Neural progenitor cell (in vitro differentiated cells): ENCODE measurements around the gene NAP1L4. TPM values are rescaled to one million over a fixed set of nuclear protein-coding genes. Genes with fewer than 3 reads are reported as not detected.

ENCODE experiments used
- DNase-seq: peaks from one replicate; pipeline ENCODE4 v3.0.0-alpha.2; 2016; ENCODE audit warnings: low spot score
- H2AFZ ChIP-seq: fragments of 200-600 bp; sonication (generic); replicated peaks from 2 replicates; pipeline ENCODE4 v1.6.1; 2016; ENCODE audit warnings: antibody characterized with exemption
- H3F3A ChIP-seq: fragments of 200-600 bp; sonication (generic); 2 replicates; pipeline ENCODE4 v1.6.1; 2016; ENCODE audit warnings: antibody characterized with exemption, low read depth
- H3K27ac ChIP-seq: fragments of 200-600 bp; sonication (generic); 2 replicates; pipeline ENCODE4 v1.5.1; 2016; ENCODE audit warnings: mild to moderate bottlenecking
- H3K27me3 ChIP-seq: fragments of 200-600 bp; sonication (generic); 2 replicates; pipeline ENCODE4 v1.6.1; 2016; ENCODE audit warnings: mild to moderate bottlenecking, moderate library complexity
- H3K36me3 ChIP-seq: fragments of 200-600 bp; sonication (generic); 2 replicates; pipeline ENCODE4 v1.5.1; 2016
- H3K4me1 ChIP-seq: fragments of 200-600 bp; sonication (generic); 2 replicates; pipeline ENCODE4 v1.6.1; 2016; ENCODE audit warnings: mixed run types
- H3K4me2 ChIP-seq: fragments of 200-600 bp; sonication (generic); 2 replicates; pipeline ENCODE4 v1.6.1; 2016
- H3K4me3 ChIP-seq: fragments of 200-600 bp; sonication (generic); 2 replicates; pipeline ENCODE4 v1.5.1; 2016
- H3K79me2 ChIP-seq: fragments of 200-600 bp; sonication (generic); 2 replicates; pipeline ENCODE4 v1.6.1; 2016; ENCODE audit warnings: low read depth
- H3K9ac ChIP-seq: fragments of 200-600 bp; sonication (generic); 2 replicates; pipeline ENCODE4 v1.6.1; 2016
- H3K9me3 ChIP-seq: fragments of 200-600 bp; sonication (generic); 2 replicates; pipeline ENCODE4 v1.5.1; 2016; ENCODE audit warnings: low read depth
- H4K20me1 ChIP-seq: fragments of 200-600 bp; sonication (generic); 2 replicates; pipeline ENCODE4 v1.6.1; 2016; ENCODE audit warnings: low read depth
- H3K27ac Mint-ChIP-seq: 3 replicates; pipeline ENCODE4 v1.8.0; 2021; ENCODE audit warnings: mixed read lengths
- H3K27me3 Mint-ChIP-seq: 2 replicates; pipeline ENCODE4 v1.8.0; 2022; ENCODE audit warnings: low read depth, mild to moderate bottlenecking, inconsistent platforms, moderate library complexity, mixed read lengths; ENCODE audit not compliant: insufficient read depth
- H3K36me3 Mint-ChIP-seq: 3 replicates; pipeline ENCODE4 v1.8.0; 2021; ENCODE audit warnings: mixed read lengths
- H3K4me1 Mint-ChIP-seq: 3 replicates; pipeline ENCODE4 v1.8.0; 2021; ENCODE audit warnings: mixed read lengths
- H3K4me3 Mint-ChIP-seq: 3 replicates; pipeline ENCODE4 v1.8.0; 2021; ENCODE audit warnings: mild to moderate bottlenecking, moderate library complexity, mixed read lengths
- H3K9me3 Mint-ChIP-seq: 3 replicates; pipeline ENCODE4 v1.8.0; 2020; ENCODE audit warnings: mixed read lengths
- EZH2 ChIP-seq: fragments of 200-600 bp; sonication (generic); IDR thresholded peaks from 2 replicates; pipeline ENCODE4 v1.6.1; 2017; ENCODE audit warnings: antibody characterized with exemption, mild to moderate bottlenecking, moderate library complexity
- EZH2phosphoT487 ChIP-seq: fragments of 200-600 bp; sonication (generic); IDR thresholded peaks from 2 replicates; pipeline ENCODE4 v1.6.1; 2017; ENCODE audit warnings: antibody characterized with exemption
- total RNA-seq: library from RNA; depleted of rRNA; stranded (reverse); fragments of >200 nt; gene quantifications from 2 replicates; pipeline ENCODE4 v1.2.3, GENCODE V29; 2015; ENCODE audit warnings: low replicate concordance
- TF ChIP-seq, protein P1 (sequence below): fragments of 200-600 bp; sonication (generic); IDR thresholded peaks from 2 replicates; pipeline ENCODE4 v1.5.1; 2017; ENCODE audit warnings: antibody characterized with exemption, mild to moderate bottlenecking

NAP1L4 gene
- total RNA-seq, 1 donor from 2014 or later, result 191 TPM

DNA sequence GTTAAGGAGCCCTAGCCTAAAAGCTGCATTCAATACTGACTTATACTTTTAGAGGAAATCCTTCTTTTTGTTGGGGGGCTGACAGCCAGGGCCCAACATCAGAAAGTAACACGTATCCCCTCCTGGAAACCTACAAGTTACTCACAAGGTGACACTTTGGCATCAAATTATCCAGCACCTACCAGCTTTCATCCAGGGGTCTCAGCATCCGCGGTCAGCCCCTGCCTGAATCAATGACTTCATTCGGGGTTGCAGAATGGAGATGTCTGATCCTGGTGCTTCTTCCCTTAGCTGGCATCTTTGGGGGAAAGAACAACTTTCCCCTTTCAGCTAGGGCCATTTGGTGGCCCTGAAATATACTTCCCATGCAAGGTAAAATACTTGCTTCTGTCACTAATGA lies 5.3 kb upstream of the NAP1L4 start:
- Histone ChIP-seq H3K4me3 (no peak overlapping the region), H3K4me1 (peaks cover 12% of the 10 kb centered on the region), H3K27ac (no peak overlapping the region), H3K9me3 (no peaks in the 10 kb centered on the region), H4K20me1 (peaks cover 6% of the 10 kb centered on the region), H3K9ac (no peak overlapping the region), H3K36me3 (no peaks in the 10 kb centered on the region), H2AFZ (no peak overlapping the region), H3K4me2 (no peak overlapping the region), H3K79me2 (no peaks in the 10 kb centered on the region), H3K27me3 (no peaks in the 10 kb centered on the region), H3F3A (peaks cover 13% of the 10 kb centered on the region)
- TF ChIP-seq EZH2phosphoT487 (no peak), EZH2 (no peak)
- TF ChIP-seq, protein P1, sequence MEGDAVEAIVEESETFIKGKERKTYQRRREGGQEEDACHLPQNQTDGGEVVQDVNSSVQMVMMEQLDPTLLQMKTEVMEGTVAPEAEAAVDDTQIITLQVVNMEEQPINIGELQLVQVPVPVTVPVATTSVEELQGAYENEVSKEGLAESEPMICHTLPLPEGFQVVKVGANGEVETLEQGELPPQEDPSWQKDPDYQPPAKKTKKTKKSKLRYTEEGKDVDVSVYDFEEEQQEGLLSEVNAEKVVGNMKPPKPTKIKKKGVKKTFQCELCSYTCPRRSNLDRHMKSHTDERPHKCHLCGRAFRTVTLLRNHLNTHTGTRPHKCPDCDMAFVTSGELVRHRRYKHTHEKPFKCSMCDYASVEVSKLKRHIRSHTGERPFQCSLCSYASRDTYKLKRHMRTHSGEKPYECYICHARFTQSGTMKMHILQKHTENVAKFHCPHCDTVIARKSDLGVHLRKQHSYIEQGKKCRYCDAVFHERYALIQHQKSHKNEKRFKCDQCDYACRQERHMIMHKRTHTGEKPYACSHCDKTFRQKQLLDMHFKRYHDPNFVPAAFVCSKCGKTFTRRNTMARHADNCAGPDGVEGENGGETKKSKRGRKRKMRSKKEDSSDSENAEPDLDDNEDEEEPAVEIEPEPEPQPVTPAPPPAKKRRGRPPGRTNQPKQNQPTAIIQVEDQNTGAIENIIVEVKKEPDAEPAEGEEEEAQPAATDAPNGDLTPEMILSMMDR, result no peak
- peaks cover 10% of the 10 kb centered on the region for H3K36me3 Mint-ChIP-seq
- no peak for DNase-seq
- no peak overlapping the region for H3K4me3 Mint-ChIP-seq
- H3K9me3 Mint-ChIP-seq, result no peaks in the 10 kb centered on the region
- H3K27ac Mint-ChIP-seq, result no peak overlapping the region
- H3K27me3 Mint-ChIP-seq, result peaks cover 5% of the 10 kb centered on the region
- H3K4me1 Mint-ChIP-seq, result peaks cover 11% of the 10 kb centered on the region

GRCh38 chr11:2996976-2997375 lies 4.8 kb upstream of the NAP1L4 start:
- DNase-seq, result no peak
- Mint-ChIP-seq H3K36me3 (peaks cover 10% of the 10 kb centered on the region), H3K4me3 (no peak overlapping the region), H3K9me3 (no peaks in the 10 kb centered on the region), H3K27me3 (peaks cover 5% of the 10 kb centered on the region), H3K4me1 (peaks cover 11% of the 10 kb centered on the region), H3K27ac (no peak overlapping the region)
- TF ChIP-seq EZH2 (no peak), EZH2phosphoT487 (no peak)
- TF ChIP-seq, protein P1, result no peak
- Histone ChIP-seq H3K4me3 (no peak overlapping the region), H2AFZ (no peak overlapping the region), H4K20me1 (peaks cover 6% of the 10 kb centered on the region), H3K9me3 (no peaks in the 10 kb centered on the region), H3K27ac (no peak overlapping the region), H3K4me2 (no peak overlapping the region), H3K9ac (no peak overlapping the region), H3K36me3 (no peaks in the 10 kb centered on the region), H3F3A (peaks cover 13% of the 10 kb centered on the region), H3K79me2 (no peaks in the 10 kb centered on the region), H3K27me3 (no peaks in the 10 kb centered on the region), H3K4me1 (peaks cover 12% of the 10 kb centered on the region)

- Mint-ChIP-seq H3K27me3 (peaks cover 6% of the 10 kb centered on the region), H3K9me3 (no peaks in the 10 kb centered on the region), H3K4me3 (no peak overlapping the region), H3K36me3 (peaks cover 6% of the 10 kb centered on the region), H3K27ac (peak overlapping the region; percentile 64), H3K4me1 (peaks cover 7% of the 10 kb centered on the region)
- no peaks in the 10 kb centered on the region for H3K9me3 ChIP-seq
- no peak overlapping the region for H3K9ac ChIP-seq
- peaks cover 11% of the 10 kb centered on the region for H4K20me1 ChIP-seq
- no peaks in the 10 kb centered on the region for H3K36me3 ChIP-seq
- H3K27ac ChIP-seq, result no peak overlapping the region
- no peak overlapping the region for H2AFZ ChIP-seq
- TF ChIP-seq, protein P1, result no peak
- TF ChIP-seq EZH2phosphoT487 (no peak), EZH2 (no peak)
- H3K79me2 ChIP-seq, result peaks cover 8% of the 10 kb centered on the region
- peaks cover 18% of the 10 kb centered on the region for H3F3A ChIP-seq
- no peak for DNase-seq
- no peak overlapping the region for H3K4me2 ChIP-seq
- peaks cover 10% of the 10 kb centered on the region for H3K4me1 ChIP-seq
- no peak overlapping the region for H3K4me3 ChIP-seq
- H3K27me3 ChIP-seq, result no peaks in the 10 kb centered on the region
Observed at GRCh38 chr11:2995893-2996554, 3.9 kb upstream of the NAP1L4 start.
